Measurements from ENCODE around the gene OR4K14. TPM values are rescaled to one million over a fixed set of nuclear protein-coding genes. Genes with fewer than 3 reads are reported as not detected.
A peak's percentile ranks its signal among the peaks of the same experiment; 100 is the strongest.
"Not testable (repeated sequence)": the region's sequence is repeated elsewhere in the genome, so short reads cannot be mapped to it uniquely, and the experiment has no call there.

Gene OR4K14
- polyA plus RNA-seq = not detected

- H3K4me1 Mint-ChIP-seq = no peaks in the 10 kb centered on the region
- H3K36me3 Mint-ChIP-seq = no peaks in the 10 kb centered on the region
- H3K27ac Mint-ChIP-seq = no peak within 1 kb of the TSS
- H3K9me3 Mint-ChIP-seq = peaks cover 0 to 4% (median under 1%) of the 10 kb centered on the region in 6 donors
- no peak for DNase-seq
- peaks cover 0 to 2% (median 0%) of the 10 kb centered on the region in 3 donors for H3K27me3 Mint-ChIP-seq (ENCODE audit: low read depth in 3 of 3)
- H3K4me3 Mint-ChIP-seq = no peak within 1 kb of the TSS
Measured at GRCh38 chr14:20019257-20019865, at the start of gene OR4K14. TSS of gene OR4K14 (minus strand) at chr14:20019307. CDS start at chr14:20015193, 4,114 bp downstream.

- Mint-ChIP-seq H3K4me1 (no peaks in the 10 kb centered on the region), H3K9me3 (peaks cover 0 to 23% (median 4%) of the 10 kb centered on the region in 6 donors), H3K4me3 (no peak within 1 kb of the TSS), H3K36me3 (no peaks in the 10 kb centered on the region), H3K27me3 (ENCODE audit: low read depth in 3 of 3) (no peaks in the 10 kb centered on the region), H3K27ac (no peak within 1 kb of the TSS)
- DNase-seq = no peak
Measured at GRCh38 chr14:20059745-20060144, 40.6 kb upstream of the OR4K14 start, which contains the start of gene OR4L1. TSS of gene OR4L1 (plus strand) at chr14:20060045. CDS start at chr14:20060045, 0 bp downstream.

GRCh38 chr14:20048202-20048601 is 29.1 kb upstream of the OR4K14 start:
- no peak overlapping the region for H3K27ac Mint-ChIP-seq
- H3K4me1 Mint-ChIP-seq = no peaks in the 10 kb centered on the region
- no peaks in the 10 kb centered on the region for H3K36me3 Mint-ChIP-seq
- peaks cover 0 to 5% (median 4%) of the 10 kb centered on the region in 6 donors for H3K9me3 Mint-ChIP-seq
- DNase-seq = no peak
- peaks cover 0 to 3% (median 0%) of the 10 kb centered on the region in 3 donors for H3K27me3 Mint-ChIP-seq (ENCODE audit: low read depth in 3 of 3)
- no peak overlapping the region for H3K4me3 Mint-ChIP-seq

- Mint-ChIP-seq H3K4me3 (no peak overlapping the region), H3K27ac (no peak overlapping the region), H3K36me3 (no peaks in the 10 kb centered on the region), H3K4me1 (no peaks in the 10 kb centered on the region), H3K27me3 (ENCODE audit: low read depth in 3 of 3) (peaks cover 0 to 3% (median 1%) of the 10 kb centered on the region in 3 donors), H3K9me3 (peaks cover 0 to 10% (median 4%) of the 10 kb centered on the region in 6 donors)
- no peak for DNase-seq
Measured at GRCh38 chr14:20044243-20044642, 25.1 kb upstream of the OR4K14 start.

- H3K4me1 Mint-ChIP-seq = no peaks in the 10 kb centered on the region
- no peak within 1 kb of the TSS for H3K4me3 Mint-ChIP-seq
Measured at GRCh38 chr14:20035938-20036337, 16.8 kb upstream of the OR4K14 start, which contains the start of gene OR4K13. TSS of gene OR4K13 (minus strand) at chr14:20036038. CDS start at chr14:20034758, 1,280 bp downstream.

GRCh38 chr14:20035449-20035848 is 16.3 kb upstream of the OR4K14 start:
- no peaks in the 10 kb centered on the region for H3K27me3 Mint-ChIP-seq (ENCODE audit: low read depth in 3 of 3)
- no peak overlapping the region for H3K4me3 Mint-ChIP-seq
- no peaks in the 10 kb centered on the region for H3K4me1 Mint-ChIP-seq
- no peaks in the 10 kb centered on the region for H3K36me3 Mint-ChIP-seq
- no peak for DNase-seq
- H3K9me3 Mint-ChIP-seq = peaks cover 0 to 5% (median under 1%) of the 10 kb centered on the region in 6 donors
- no peak overlapping the region for H3K27ac Mint-ChIP-seq

More at GRCh38 chr14:20035938-20036337, 16.8 kb upstream of the OR4K14 start, which contains the start of gene OR4K13:
- no peaks in the 10 kb centered on the region for H3K27me3 Mint-ChIP-seq (ENCODE audit: low read depth in 3 of 3)
- DNase-seq = no peak
- H3K9me3 Mint-ChIP-seq = peaks cover 0 to 5% (median under 1%) of the 10 kb centered on the region in 6 donors
- no peaks in the 10 kb centered on the region for H3K36me3 Mint-ChIP-seq
- H3K27ac Mint-ChIP-seq = no peak within 1 kb of the TSS

- H3K9me3 Mint-ChIP-seq = peaks cover 0 to 5% (median 0%) of the 10 kb centered on the region in 6 donors
- H3K4me3 Mint-ChIP-seq = no peak overlapping the region
- no peaks in the 10 kb centered on the region for H3K36me3 Mint-ChIP-seq
- H3K27me3 Mint-ChIP-seq (ENCODE audit: low read depth in 3 of 3) = no peaks in the 10 kb centered on the region
- H3K27ac Mint-ChIP-seq = no peak overlapping the region
- H3K4me1 Mint-ChIP-seq = no peaks in the 10 kb centered on the region
- DNase-seq = no peak
Measured at GRCh38 chr14:20031058-20031457, 12.0 kb upstream of the OR4K14 start.

- no peaks in the 10 kb centered on the region for H3K36me3 Mint-ChIP-seq
- H3K27me3 Mint-ChIP-seq (ENCODE audit: low read depth in 3 of 3) = peaks cover 0 to 3% (median 0%) of the 10 kb centered on the region in 3 donors
- DNase-seq = no peak
- no peaks in the 10 kb centered on the region for H3K4me1 Mint-ChIP-seq
- peaks cover 0 to 24% (median 7%) of the 10 kb centered on the region in 6 donors for H3K9me3 Mint-ChIP-seq
- no peak overlapping the region for H3K27ac Mint-ChIP-seq
- no peak overlapping the region for H3K4me3 Mint-ChIP-seq
Measured at GRCh38 chr14:20008156-20008555, 11.0 kb downstream of the OR4K14 start.

- DNase-seq = no peak
- Mint-ChIP-seq H3K9me3 (peaks cover 0 to 36% (median 5%) of the 10 kb centered on the region in 6 donors), H3K27ac (no peak overlapping the region), H3K36me3 (no peaks in the 10 kb centered on the region), H3K4me1 (no peaks in the 10 kb centered on the region), H3K27me3 (ENCODE audit: low read depth in 3 of 3) (peaks cover 0 to 4% (median 0%) of the 10 kb centered on the region in 3 donors), H3K4me3 (no peak overlapping the region)
Measured at GRCh38 chr14:20002319-20002718, 16.8 kb downstream of the OR4K14 start.

- DNase-seq = no peak
- no peaks in the 10 kb centered on the region for H3K36me3 Mint-ChIP-seq
Measured at GRCh38 chr14:20001863-20002262, 17.2 kb downstream of the OR4K14 start, which contains the start of gene OR4Q2. TSS of gene OR4Q2 (plus strand) at chr14:20002163.

GRCh38 chr14:19993438-19993837 is 25.7 kb downstream of the OR4K14 start:
- DNase-seq = no peak
- Mint-ChIP-seq H3K9me3 (peaks cover 0 to 23% (median 12%) of the 10 kb centered on the region in 6 donors), H3K27ac (no peak overlapping the region), H3K4me3 (no peak overlapping the region), H3K36me3 (peaks cover 0 to 4% (median 0%) of the 10 kb centered on the region in 3 donors), H3K27me3 (ENCODE audit: low read depth in 3 of 3) (peaks cover 0 to 6% (median 2%) of the 10 kb centered on the region in 3 donors), H3K4me1 (no peaks in the 10 kb centered on the region)

More at GRCh38 chr14:20001863-20002262, 17.2 kb downstream of the OR4K14 start, which contains the start of gene OR4Q2:
- no peak within 1 kb of the TSS for H3K4me3 Mint-ChIP-seq
- H3K27me3 Mint-ChIP-seq (ENCODE audit: low read depth in 3 of 3) = peaks cover 0 to 4% (median 0%) of the 10 kb centered on the region in 3 donors
- no peak within 1 kb of the TSS for H3K27ac Mint-ChIP-seq
- H3K4me1 Mint-ChIP-seq = no peaks in the 10 kb centered on the region
- H3K9me3 Mint-ChIP-seq = peaks cover 0 to 32% (median 4%) of the 10 kb centered on the region in 6 donors

- H3K4me1 Mint-ChIP-seq = peaks cover 20% of the 10 kb centered on the region in 2 donors
- H3K36me3 Mint-ChIP-seq = no peaks in the 10 kb centered on the region
- no peak for DNase-seq
- H3K27me3 Mint-ChIP-seq (ENCODE audit: low read depth in 3 of 3) = peaks cover 0 to 3% (median 2%) of the 10 kb centered on the region in 3 donors
- H3K4me3 Mint-ChIP-seq = peak within 1 kb of the TSS in 3 of 5 donors; percentile 6 to 69 (median 28)
- H3K9me3 Mint-ChIP-seq = peaks cover 0 to 3% (median 0%) of the 10 kb centered on the region in 6 donors
- peak within 1 kb of the TSS in 2 of 6 donors; percentile 14 to 60 for H3K27ac Mint-ChIP-seq
Measured at GRCh38 chr14:19975291-19975690, 43.8 kb downstream of the OR4K14 start, which contains the start of gene OR4K15. TSS of gene OR4K15 (plus strand) at chr14:19975591. CDS start at chr14:19975591, 0 bp downstream.

GRCh38 chr14:19974844-19975243 is 44.3 kb downstream of the OR4K14 start:
- H3K9me3 Mint-ChIP-seq = peaks cover 0 to 3% (median 0%) of the 10 kb centered on the region in 6 donors
- peak overlapping the region in 2 of 6 donors; percentile 14 to 60 for H3K27ac Mint-ChIP-seq
- peak overlapping the region in 3 of 5 donors; percentile 6 to 69 (median 28) for H3K4me3 Mint-ChIP-seq
- DNase-seq = peak in 2 of 3 donors; percentile 0 to 4
- peaks cover 0 to 2% (median 2%) of the 10 kb centered on the region in 3 donors for H3K27me3 Mint-ChIP-seq (ENCODE audit: low read depth in 3 of 3)
- H3K36me3 Mint-ChIP-seq = no peaks in the 10 kb centered on the region
- peaks cover 20% of the 10 kb centered on the region in 2 donors for H3K4me1 Mint-ChIP-seq

- not testable (repeated sequence) for DNase-seq; H3K4me1 Mint-ChIP-seq; H3K4me3 Mint-ChIP-seq; H3K36me3 Mint-ChIP-seq; H3K27ac Mint-ChIP-seq; H3K27me3 Mint-ChIP-seq (ENCODE audit: low read depth in 3 of 3)
- peaks cover 0 to 10% (median 3%) of the 10 kb centered on the region in 6 donors for H3K9me3 Mint-ChIP-seq
Measured at GRCh38 chr14:19969735-19970134, 49.4 kb downstream of the OR4K14 start.
